ENCODE measurements around the gene SUMO3.

The SUMO3 gene

DNA sequence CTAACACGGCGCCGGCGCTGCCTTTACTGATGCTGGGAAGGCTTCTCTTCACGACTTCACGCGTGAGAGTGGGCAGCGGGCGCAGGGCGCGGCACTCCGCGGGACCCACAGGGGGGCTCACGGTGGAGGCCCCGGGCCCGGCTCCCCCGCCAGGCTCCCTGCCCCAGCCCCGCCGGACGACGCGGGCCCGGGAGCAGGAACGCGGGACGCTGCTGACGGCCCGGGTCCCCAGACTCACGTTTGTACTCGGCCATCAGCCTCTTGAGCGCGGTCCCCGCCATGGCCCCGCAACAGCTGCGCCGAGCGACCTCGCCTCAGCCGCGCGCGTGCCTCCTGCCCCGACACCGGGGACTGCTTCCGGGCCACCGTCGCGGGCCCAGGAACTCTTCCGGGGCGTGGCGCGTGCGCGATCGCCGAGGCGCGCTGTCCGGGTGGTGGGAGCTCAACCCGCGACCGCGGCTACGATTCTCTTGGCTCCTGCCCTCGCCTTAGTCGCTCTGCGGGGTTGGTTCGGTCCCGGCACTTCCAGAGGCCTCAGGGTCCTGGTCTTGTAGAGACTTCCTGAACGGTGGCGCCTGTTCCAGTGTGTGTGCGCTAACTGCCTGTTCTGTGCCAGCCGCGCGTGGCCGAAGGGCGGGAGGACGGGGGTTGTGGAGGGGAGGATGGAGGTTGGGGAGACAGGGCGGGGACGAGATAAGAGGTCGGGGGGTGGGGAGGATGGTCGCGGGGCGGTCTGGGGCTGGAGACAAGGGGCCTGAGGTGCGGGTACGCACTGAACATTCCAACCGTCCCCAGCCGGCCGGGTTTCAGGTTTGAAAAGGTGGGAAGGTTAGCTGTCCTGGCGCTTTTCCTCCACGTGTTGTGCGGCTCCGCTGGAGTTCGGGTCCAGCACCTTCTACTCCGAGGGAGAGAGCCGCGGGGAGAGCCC is 16.1 kb downstream of the SUMO3 start, which contains the start of gene UBE2G2:
Gene UBE2G2 (minus strand): TSS at position 353 of the 928 bp plus-strand sequence. CDS start 72 bp downstream, at position 281.
- DNase-seq: peak; percentile 22

DNA sequence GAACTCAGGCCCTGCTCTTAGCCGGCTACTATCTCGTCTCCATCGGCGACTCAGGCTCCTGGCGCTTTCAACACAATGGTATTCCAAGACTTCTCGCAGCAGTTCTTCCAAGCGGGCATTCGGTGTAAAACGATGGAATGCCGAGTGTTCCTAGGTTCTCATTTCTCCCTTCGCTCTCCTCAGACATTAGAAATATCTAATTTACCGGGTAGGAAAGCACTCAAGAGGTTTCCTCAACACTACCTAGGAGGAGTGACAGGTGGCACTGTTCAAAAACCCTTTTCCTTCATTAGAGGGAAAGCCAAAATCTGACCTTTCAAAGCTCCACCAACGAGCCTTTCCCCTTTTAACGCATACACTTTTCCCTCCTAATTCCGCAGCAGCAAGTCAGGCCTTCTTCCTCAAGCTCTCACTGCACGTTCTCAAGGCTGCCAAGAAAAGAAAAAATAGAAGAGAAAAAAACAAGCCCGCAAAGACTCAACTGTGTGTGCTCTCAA is 16.8 kb downstream of the SUMO3 start:
- no peak for DNase-seq

DNA sequence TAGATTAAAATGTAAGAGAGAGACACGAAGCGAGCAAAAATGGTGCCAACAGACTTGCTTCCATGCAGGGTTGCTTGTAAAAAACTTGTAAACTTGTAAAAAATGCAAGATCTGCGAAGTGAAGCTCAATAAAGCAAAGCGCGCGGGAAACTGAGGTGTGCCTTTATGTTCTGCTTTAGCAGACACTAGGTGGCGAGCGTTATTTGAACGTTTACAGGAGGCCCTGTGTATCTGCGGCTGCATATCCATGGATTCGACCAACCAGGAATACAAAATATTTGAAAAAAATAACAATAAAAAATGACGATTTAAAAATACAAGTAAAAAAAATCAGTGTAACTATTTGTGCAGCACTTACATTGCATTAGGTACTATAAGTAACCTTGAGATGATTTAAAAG is 17.8 kb downstream of the SUMO3 start:
- DNase-seq: no peak

DNA sequence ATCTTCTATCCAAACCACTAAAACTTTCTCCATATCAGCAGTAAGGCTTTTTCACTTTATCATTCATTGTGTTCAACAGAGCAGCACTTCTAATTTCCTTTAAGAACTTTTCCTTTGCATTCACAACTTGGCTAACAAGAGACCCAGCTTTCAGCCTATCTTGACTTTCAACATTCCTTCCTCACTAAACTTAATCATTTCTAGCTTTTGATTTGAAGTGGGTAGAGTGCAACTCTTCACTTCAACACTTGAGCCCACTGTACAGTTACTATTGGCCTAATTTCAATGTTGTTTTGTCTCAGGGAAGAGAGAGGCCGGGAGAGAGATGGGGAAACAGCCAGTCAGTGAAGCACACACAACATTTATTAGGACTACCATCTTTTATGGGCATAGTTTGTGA is 18.2 kb downstream of the SUMO3 start:
- DNase-seq: no peak

DNA sequence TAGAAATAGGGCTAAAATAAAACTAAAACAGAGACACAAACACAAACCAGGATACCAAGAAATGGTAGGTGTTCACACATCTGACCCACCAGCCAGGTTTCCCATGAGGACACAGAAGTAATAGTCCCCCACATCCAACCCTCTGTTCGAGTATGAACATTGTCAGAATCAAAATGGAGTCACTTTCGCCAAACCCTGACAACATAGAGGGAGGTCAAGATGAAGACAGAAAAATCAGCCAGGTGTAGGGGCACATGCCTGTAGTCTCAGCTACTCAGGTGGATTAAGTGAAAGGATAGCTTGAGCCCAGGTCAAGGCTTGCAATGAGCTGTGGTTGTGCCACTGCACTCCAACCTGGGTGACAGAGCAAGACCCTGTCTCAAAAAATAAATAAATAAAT is 20.1 kb downstream of the SUMO3 start:
- DNase-seq: no peak

DNA sequence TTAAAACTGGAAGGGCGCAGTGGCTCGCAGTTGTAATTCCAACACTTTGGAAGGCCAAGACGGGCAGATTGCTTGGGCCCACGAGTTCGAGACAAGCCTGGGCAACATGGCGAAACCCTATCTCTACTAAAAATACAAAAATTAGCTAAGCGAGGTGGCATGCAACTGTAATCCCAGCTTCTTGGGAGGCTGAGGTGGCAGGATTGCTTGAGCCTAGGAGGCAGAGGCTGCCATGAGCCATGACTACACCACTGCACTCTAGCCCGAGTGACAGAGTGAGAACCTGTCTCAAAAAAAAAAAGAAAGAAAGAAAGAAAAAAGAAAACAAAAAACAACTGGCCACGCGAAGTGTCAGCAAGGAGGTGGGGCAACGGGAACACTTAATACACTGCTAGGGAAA is 22.5 kb downstream of the SUMO3 start:
- no peak for DNase-seq

DNA sequence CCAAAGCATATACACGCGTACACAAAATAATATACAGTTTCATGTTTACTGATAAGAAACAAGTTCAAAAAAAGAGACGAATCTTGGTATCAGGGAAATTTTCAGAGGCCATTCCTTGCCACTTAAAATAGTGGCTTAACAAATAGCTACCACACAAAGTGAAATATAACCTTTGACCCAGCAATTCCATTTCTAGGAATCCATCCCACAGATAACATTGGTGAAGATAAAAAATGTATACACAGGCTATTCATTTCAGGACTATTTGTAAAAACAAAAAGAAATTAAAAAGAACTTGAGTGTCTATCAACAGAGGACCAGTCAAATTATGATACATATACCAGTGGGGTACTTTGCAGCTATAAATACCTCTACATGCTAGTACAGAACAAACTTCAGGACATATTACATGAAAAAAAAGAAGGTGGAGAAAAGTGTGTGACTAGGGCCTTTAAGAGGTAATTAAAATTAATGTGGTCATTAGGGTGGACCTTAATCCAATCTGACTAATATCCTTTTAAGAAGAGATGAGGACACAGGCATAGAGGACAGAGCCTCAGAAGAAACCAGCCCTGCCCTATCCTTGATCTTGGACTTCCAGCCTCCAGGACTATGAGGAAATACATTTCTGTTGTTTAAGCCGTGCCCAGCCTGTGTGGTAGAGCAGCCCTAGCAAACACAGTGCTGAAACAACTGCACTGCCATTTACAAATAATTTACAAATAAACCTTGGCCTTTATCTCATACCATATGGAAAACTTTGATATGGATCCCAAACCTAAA is 24.1 kb downstream of the SUMO3 start:
- no peak for DNase-seq

DNA sequence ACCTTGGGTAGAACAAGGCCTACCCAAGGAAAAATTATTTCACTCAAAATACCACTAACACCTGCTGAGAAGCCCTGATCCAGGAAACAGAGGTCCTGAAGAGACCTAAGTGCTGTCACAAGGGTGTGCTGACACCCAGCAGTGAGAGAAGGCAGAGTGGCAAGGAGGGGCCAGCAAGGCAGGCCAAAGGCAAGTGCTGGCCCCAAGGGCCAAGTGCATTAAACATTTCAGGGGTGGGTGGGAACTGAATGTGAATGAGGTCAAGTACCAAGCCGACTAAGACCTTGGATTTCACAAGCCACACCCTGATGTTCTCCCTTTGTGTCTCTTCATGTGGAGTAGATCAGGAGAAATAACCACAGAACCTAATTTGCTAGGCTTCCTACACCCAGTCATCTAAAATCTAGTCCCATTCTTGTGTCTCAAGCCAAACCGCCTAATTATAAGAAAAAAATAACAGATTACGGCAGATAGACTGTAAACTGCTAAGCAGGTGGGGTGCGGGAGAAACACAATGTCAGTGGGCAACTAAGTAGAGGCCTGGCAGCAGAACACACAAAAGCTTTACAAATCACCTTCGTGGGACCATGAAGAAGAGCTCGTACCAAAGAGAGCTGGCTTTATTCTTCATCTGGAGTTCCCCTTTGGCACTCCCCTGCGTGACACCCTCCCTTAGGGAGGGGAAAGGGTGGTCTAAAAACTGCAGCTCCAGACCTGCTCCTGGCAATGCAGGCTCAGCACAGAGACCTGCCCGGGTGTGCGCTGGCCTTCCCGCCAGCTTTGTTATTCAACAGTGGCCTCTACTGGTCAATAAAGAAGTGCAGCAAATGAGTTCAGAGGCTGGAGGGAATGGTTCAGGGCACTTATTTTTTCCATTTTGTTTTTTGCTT is 24.9 kb downstream of the SUMO3 start:
- peak; percentile 59 for DNase-seq

DNA sequence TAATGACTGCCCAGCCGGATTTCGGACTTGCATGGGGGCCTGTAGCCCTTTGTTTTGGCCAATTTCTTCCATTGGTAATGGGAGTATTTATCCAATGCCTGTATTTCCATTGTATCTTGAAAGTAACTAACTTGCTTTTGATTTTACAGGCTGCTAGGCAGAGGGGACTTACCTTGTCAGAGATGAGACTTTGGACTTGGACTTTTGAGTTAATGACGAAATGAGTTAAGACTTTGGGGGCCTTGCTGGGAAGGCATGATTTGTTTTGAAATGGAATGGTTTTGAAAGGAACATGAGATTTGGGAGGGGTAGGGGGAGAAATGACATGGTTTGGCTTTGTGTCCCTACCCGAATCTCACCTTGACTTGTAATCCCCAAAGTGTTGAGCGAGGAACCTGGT is 25.9 kb downstream of the SUMO3 start:
- no peak for DNase-seq

DNA sequence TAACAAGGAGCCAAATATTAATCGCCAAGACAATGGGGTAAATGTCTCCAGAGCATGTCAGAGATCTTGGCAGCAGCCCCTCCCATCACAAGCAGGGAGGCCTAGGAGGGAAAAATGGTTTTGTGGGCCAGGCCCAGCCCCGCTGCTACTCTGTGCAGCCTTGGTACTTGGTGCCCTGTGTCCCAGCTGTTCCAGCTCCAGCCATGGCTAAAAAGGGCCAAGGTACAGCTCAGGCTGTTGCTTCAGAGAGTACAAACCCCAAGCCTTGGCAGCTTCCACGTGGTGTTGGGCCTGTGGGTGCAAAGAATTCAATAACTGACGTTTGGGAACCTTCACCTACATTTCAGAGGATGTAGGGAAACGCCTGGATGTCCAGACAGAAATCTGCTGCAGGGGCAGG is 26.6 kb downstream of the SUMO3 start:
- DNase-seq: no peak

DNA sequence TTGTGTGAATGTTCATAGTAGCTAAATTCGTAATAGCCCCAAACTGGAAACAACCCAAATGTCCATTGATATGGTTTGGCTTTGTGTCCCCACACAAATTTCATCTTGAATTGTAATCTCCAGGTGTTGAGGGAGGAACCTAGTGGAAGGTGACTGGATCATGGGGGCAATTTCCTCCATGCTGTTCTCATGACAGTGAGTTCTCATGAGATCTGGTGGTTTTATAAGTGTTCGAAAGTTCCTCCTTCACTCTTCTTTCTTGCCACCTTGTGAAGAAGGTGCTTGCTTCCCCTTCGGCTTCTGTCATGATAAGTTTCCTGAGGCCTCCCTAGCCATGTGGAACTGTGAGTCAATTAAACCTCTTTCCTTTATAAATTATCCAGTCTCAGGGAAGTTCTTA is 27.5 kb downstream of the SUMO3 start:
- DNase-seq: no peak

DNA sequence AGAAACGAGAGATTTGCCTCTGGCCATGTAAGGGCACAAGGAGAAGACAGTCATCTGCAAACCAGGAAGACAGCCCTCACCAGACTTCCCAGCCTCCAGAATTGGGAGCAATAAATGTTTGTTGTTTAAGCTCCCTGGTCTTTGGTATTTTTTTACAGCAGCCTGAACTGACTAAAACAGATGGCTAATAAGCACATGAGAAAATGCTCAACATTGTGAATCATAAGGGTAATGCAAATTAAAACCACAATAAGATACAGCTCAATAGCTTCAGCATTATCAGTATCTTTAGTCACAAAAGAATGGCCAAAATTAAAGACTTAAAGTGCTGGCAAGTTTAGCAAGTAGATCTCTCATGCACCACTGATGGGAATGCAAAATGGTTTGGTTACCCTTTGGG is 28.0 kb downstream of the SUMO3 start:
- no peak for DNase-seq

DNA sequence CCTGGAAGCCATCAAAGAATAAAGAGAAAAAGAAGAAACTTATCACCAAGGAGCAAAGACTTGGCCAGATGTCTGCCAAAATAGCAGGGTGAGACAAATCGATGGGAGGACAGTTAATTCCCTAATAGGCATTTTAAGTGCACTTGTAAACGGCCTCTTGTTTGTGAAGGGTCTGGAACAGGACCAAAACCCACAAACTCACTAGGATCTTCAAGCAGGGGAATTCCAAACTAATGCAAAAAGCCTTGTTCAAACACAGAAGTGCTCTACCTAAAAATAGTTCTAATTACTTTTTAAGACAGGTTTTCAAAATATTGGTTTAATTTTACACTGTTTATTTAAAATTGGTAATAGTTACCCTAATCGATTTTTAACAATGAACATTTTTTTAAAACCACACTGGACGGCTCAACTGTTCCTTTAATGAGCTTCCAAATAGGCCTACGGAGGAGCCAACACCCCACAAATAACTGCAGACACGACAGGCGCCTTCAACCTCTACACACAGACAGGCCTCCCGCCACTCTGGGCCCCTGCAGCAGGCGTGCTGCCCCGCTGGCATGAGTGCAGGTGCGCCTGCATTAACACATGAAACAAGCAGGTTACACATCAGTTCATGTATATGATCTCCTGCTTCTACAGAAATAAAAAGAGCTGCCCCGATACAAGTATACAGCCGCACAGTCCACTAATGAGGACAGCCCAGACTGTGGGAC is 32.1 kb downstream of the SUMO3 start:
- peak; percentile 96 for DNase-seq

DNA sequence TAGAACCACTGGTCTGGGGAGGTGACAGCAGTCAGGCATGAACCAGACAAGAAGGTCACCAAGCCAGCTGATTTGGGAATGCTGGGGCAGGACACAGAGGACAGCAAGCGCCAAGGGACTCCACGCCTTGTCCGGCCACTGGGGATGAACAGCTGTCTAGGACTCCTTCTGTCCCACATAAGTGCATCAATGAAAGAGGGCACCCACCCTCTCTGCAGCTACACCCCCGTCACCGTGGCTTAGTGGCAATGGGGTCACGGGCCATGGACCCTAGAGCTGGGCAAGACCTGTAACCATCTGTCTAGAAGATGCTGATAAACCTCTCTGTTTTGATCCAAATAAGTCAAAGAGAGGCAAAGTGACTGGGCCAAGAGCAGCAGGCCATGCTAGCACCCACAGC is 33.1 kb downstream of the SUMO3 start:
- DNase-seq: no peak

DNA sequence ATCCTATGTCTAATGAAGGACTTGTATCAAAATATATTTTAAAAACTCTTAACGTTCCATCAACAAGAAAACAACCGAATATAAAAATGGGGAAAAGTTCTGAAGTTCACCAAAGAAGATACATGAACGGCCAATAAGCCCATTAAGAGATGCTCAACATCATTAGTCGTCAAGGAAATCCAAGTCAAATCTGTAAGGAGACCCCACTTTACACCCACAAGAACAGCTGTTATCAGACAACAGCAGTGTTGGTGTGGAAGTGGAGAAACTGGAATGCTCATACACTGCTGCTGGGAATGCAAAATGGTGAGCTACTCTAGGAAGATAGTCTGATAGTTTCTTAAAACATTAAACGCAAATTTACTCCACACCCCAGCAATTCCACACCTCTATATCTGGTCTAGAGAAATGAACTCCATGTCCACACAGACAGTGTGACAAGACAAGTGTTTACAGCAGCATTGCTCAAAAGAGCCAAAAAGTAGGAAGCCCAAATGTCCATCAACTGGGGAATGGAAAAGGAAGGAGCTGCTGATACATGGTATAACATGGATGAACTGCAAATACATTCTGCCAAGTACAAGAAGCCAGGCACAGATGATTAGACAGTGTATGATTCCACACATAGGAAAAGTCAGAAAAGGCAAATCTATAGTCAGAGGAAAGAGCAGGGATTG is 34.7 kb downstream of the SUMO3 start:
- no peak for DNase-seq

DNA sequence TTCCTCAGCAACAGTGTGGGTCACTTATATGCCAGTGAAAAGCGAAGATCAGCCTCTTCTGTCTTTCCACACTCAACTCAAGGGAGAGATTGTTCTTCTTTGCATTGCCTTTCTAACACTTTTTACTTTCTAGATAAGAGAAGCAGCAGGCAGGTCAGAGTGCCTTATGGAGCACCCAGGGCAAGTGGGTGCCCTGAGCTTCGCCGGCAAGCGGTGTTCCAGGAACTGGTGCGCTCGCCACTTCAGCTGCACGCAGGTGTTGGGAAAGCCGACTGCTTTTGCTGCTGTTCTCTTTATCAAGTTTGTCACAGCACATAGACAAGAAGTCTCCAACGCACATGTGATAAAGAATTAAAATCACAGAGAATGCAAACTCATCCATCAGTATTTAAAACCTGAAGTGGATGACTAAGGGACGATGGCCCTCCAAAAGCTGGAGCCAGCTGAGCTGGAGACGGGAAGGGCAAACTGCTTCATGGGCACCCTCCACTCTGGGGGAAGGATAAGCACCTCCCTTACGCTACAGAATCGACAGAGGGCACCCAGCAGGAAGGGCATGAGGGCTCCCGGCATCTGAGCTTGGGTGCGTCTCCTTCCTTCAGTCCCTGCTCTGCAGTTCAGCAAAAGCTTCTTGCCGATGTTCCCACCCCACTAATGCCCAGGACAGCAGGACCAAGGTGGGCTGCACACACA is 36.9 kb downstream of the SUMO3 start:
- DNase-seq: peak; percentile 16

DNA sequence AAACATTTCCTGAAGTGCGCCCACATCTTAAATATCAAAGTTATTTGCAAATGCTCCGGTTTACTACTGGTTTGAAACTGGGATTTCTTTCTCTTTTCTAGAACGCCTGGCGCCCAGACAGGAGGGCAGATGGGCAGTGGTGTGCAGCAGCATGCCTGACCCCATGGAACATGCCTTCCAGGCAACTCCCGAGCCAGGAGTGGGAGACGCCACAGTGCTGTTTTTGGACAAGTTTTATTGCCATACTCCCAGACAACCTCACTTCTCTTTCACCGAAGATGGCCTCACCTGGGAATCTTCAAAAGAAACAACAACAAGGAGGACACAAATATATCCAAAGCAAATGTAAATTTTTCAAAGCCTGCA is 37.7 kb downstream of the SUMO3 start:
- DNase-seq: no peak

DNA sequence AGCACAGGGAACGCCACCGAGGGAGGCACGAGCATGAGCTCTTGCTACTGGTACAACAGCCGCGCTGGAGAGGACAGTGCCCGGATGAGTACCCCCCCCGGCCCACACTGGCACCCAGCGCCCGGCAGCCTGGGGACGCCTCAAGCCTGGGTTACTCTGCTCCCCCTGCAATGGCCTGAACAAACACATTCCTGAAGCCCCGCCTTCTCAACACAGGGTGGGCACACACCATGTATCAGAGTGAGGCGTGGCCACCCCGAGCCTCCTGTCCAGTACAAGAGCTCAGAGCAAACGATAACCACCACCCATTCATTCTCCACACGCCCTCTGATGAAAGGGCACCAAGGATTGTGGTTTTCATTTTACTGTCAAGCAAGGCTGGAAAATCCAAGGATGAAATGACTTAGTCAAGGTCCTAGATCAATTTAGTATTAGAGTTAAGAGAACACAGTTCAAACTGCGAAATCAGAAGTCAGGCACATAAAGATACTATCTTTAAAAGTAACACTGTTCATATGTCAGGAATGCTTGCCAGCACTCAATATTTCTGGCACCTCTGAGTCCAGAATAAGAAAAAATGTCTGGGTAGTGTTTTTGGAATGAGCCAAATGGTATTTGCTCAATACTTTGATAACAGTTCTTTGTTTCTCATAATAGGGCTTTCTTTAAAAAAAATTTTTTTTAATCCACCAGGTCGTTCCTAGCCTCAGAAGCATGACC is 38.3 kb downstream of the SUMO3 start:
- no peak for DNase-seq

DNA sequence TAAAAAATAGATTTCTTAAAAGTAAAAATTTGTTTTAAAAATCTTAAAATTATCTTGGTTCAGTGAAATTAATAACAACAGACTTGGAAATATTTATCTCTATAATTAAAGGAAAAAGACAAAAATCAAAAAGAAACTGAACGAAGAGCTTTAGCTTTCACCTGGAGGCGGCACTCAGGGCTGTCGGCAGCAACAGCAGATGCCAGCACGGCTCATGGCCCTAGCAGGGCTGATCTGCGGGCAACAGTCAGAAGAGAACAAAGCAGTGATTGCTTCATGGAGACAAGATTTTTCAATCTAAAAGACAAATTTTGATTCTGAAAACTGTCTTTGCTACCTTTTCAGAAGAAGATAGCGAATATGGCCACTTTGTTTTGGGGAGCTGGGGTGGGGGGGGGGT is 38.9 kb downstream of the SUMO3 start:
- DNase-seq: no peak

DNA sequence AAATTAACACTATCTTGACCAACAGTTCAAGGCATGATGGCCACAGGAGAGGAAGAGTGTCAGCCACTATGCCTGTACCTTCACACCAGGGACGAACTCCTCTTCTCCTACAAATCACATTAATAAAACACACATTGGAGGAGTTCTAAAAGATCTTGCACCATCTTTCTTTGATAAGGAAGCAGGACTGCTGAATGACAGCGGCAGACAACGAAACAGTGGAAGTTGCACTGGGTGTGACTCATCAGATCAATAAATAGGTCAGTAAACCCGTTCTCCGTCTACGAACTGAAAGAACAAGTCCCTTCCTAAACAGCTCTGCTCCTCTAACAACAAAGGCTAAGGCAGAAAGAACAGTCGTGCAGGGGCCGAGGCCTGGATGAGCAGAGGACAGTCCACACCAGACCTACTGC is 39.4 kb downstream of the SUMO3 start:
- DNase-seq: no peak

All from DMS79 (cell line).